Tibial artery (tissue), 4 donors: ENCODE measurements around the gene C6orf52.
A peak's percentile ranks its signal among the peaks of the same experiment; 100 is the strongest.

Experiments
- DNase-seq, 2 donors: peaks; one replicate each; pipeline ENCODE4 v3.0.0-alpha.2; 2019
- H3K27ac ChIP-seq, 2 donors: fragments of 200-600 bp; sonication (generic) in 1 of 2; 1 replicate in 1 of 2; 2 replicates in 1 of 2; pipeline ENCODE4 v1.5.1; 2018 to 2019; ENCODE audit warnings: mild to moderate bottlenecking in 1 of 2
- H3K27me3 ChIP-seq, 2 donors: fragments of 200-600 bp; sonication (generic) in 1 of 2; one replicate each; pipeline versions ENCODE4 v1.5.1 to v1.6.0; 2016 to 2019
- H3K36me3 ChIP-seq, 3 donors: fragments of 200-600 bp; sonication (generic) in 2 of 3; one replicate each; pipeline ENCODE4 v1.5.1; 2016 to 2019; ENCODE audit warnings: mild to moderate bottlenecking in 2 of 3
- H3K4me1 ChIP-seq, 4 donors: fragments of 200-600 bp; sonication (generic) in 2 of 4; 1 replicate in 3 of 4; 2 replicates in 1 of 4; pipeline ENCODE4 v1.5.1; 2016 to 2019
- H3K4me3 ChIP-seq, 2 donors: fragments of 200-600 bp; sonication (generic) in 1 of 2; 1 replicate in 1 of 2; 2 replicates in 1 of 2; pipeline ENCODE4 v1.5.1; 2018 to 2019; ENCODE audit warnings: mild to moderate bottlenecking in 2 of 2
- H3K9me3 ChIP-seq, 3 donors: fragments of 200-600 bp; sonication (generic) in 1 of 3; one replicate each; pipeline ENCODE4 v1.5.1; 2016 to 2019
- CTCF ChIP-seq, 2 experiments: fragments of 200-600 bp in 1 of 2; fragments of 450-650 bp in 1 of 2; IDR thresholded peaks; one replicate each; pipeline ENCODE4 v1.5.1; 2017 to 2019; ENCODE audit warnings: antibody characterized with exemption in 2 of 2, mild to moderate bottlenecking in 1 of 2, moderate library complexity in 1 of 2
- intact Hi-C: fragments of 100-400 bp; cut with DNase I; formaldehyde crosslinking; loops from one replicate; pipeline ENCODE4 v1.15.0; 2023; ENCODE audit warnings: low total_unique reads

The C6orf52 gene

GRCh38 chr6:10695086-10695657 is 756 bp upstream of the C6orf52 start:
- H3K27ac ChIP-seq: peak overlapping the region; percentile 91
- intact Hi-C loops: loop anchor here (2.0 kb wide), 2 partner anchors 28 to 52 kb away; partner anchors contain the start of genes TMEM14B and TMEM14C

GRCh38 chr6:10692965-10693538 is 1.4 kb downstream of the C6orf52 start:
- no peak for TF ChIP-seq CTCF (IDR thresholded peaks at IDR 0.05)
- Histone ChIP-seq H3K27ac (no peak overlapping the region), H3K9me3 (no peaks in the 10 kb centered on the region), H3K4me3 (no peak overlapping the region), H3K27me3 (no peaks in the 10 kb centered on the region), H3K36me3 (peaks cover 0 to 8% (median 2%) of the 10 kb centered on the region in 3 donors), H3K4me1 (peaks cover 0 to 29% (median 24%) of the 10 kb centered on the region in 4 donors)
- intact Hi-C loops: no loop called here
- no peak for DNase-seq

More at GRCh38 chr6:10695086-10695657, 756 bp upstream of the C6orf52 start:
- TF ChIP-seq CTCF (IDR thresholded peaks at IDR 0.05): no peak
- H3K27me3 ChIP-seq: no peaks in the 10 kb centered on the region
- H3K4me1 ChIP-seq: peaks cover 0 to 29% (median 24%) of the 10 kb centered on the region in 4 donors
- peak overlapping the region; percentile 80 to 86 for H3K4me3 ChIP-seq
- DNase-seq: no peak
- peaks cover 0 to 30% (median 13%) of the 10 kb centered on the region in 3 donors for H3K36me3 ChIP-seq
- no peaks in the 10 kb centered on the region for H3K9me3 ChIP-seq

GRCh38 chr6:10690651-10691445 is 3.6 kb downstream of the C6orf52 start:
- no peak for TF ChIP-seq CTCF (IDR thresholded peaks at IDR 0.05)
- H3K4me3 ChIP-seq: no peak overlapping the region
- no peak for DNase-seq
- intact Hi-C loops: no loop called here
- no peaks in the 10 kb centered on the region for H3K36me3 ChIP-seq
- no peak overlapping the region for H3K27ac ChIP-seq
- peaks cover 0 to 21% (median 17%) of the 10 kb centered on the region in 4 donors for H3K4me1 ChIP-seq
- H3K27me3 ChIP-seq: no peaks in the 10 kb centered on the region
- no peaks in the 10 kb centered on the region for H3K9me3 ChIP-seq

GRCh38 chr6:10687582-10687981 is 6.8 kb downstream of the C6orf52 start:
- intact Hi-C loops: no loop called here
- Histone ChIP-seq H3K27ac (no peak overlapping the region), H3K9me3 (no peaks in the 10 kb centered on the region), H3K27me3 (peaks cover 0 to 6% of the 10 kb centered on the region in 2 donors), H3K4me1 (no peaks in the 10 kb centered on the region), H3K36me3 (no peaks in the 10 kb centered on the region), H3K4me3 (no peak overlapping the region)
- TF ChIP-seq CTCF (IDR thresholded peaks at IDR 0.05): no peak
- DNase-seq: no peak

GRCh38 chr6:10686901-10687300 is 7.5 kb downstream of the C6orf52 start:
- DNase-seq: no peak
- H3K9me3 ChIP-seq: no peaks in the 10 kb centered on the region
- no peak for TF ChIP-seq CTCF (IDR thresholded peaks at IDR 0.05)
- H3K27me3 ChIP-seq: peaks cover 0 to 6% of the 10 kb centered on the region in 2 donors
- no peak overlapping the region for H3K4me3 ChIP-seq
- no peaks in the 10 kb centered on the region for H3K36me3 ChIP-seq
- H3K27ac ChIP-seq: no peak overlapping the region
- no peaks in the 10 kb centered on the region for H3K4me1 ChIP-seq
- intact Hi-C loops: no loop called here
